ENCODE data around the gene TAS1R3. TPM values are rescaled to one million over a fixed set of nuclear protein-coding genes. Genes with fewer than 3 reads are reported as not detected.

TAS1R3 gene
- total RNA-seq, 1 donor from 2014 or later = 1.1 TPM

DNA sequence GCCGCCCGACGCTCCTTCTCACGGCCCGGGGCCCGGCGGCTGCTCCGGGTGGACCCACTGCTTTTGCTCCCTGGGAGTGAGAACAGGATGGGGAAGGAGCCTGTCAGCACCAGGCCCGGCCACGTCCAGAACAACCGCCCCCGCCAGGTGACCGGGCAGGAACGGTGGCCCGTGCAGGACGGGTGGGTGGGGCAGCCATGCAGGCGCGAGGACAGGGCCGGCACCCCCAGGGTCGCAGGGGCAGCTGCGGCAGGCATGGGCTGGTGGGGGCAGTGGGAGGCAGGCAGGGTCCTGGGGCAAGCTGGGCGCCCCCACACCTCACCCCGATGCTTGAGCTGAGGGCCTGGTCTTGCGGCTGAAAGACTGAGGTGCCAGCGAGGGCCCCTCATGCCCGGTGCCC, 5.4 kb downstream of the TAS1R3 start:
- TF ChIP-seq, protein P1, sequence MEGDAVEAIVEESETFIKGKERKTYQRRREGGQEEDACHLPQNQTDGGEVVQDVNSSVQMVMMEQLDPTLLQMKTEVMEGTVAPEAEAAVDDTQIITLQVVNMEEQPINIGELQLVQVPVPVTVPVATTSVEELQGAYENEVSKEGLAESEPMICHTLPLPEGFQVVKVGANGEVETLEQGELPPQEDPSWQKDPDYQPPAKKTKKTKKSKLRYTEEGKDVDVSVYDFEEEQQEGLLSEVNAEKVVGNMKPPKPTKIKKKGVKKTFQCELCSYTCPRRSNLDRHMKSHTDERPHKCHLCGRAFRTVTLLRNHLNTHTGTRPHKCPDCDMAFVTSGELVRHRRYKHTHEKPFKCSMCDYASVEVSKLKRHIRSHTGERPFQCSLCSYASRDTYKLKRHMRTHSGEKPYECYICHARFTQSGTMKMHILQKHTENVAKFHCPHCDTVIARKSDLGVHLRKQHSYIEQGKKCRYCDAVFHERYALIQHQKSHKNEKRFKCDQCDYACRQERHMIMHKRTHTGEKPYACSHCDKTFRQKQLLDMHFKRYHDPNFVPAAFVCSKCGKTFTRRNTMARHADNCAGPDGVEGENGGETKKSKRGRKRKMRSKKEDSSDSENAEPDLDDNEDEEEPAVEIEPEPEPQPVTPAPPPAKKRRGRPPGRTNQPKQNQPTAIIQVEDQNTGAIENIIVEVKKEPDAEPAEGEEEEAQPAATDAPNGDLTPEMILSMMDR (IDR thresholded peaks at IDR 0.05; ENCODE audit: unreplicated experiment) = no peak
- DNase-seq (ENCODE audit: low spot score, unreplicated experiment) = no peak
- Mint-ChIP-seq H3K4me3 (ENCODE audit: low read depth) (no peak overlapping the region), H3K4me1 (ENCODE audit: low read depth) (no peaks in the 10 kb centered on the region), H3K27ac (no peak overlapping the region), H3K27me3 (no peaks in the 10 kb centered on the region), H3K9me3 (ENCODE audit: low read depth) (no peaks in the 10 kb centered on the region), H3K36me3 (ENCODE audit: insufficient read depth) (peaks cover 9% of the 10 kb centered on the region)

GRCh38 chr1:1336931-1337792, 6.1 kb downstream of the TAS1R3 start:
- no peaks in the 10 kb centered on the region for H3K4me1 Mint-ChIP-seq (ENCODE audit: low read depth)
- no peak overlapping the region for H3K4me3 Mint-ChIP-seq (ENCODE audit: low read depth)
- no peaks in the 10 kb centered on the region for H3K9me3 Mint-ChIP-seq (ENCODE audit: low read depth)
- no peaks in the 10 kb centered on the region for H3K27me3 Mint-ChIP-seq
- DNase-seq (ENCODE audit: low spot score, unreplicated experiment) = no peak
- H3K27ac Mint-ChIP-seq = no peak overlapping the region
- peaks cover 9% of the 10 kb centered on the region for H3K36me3 Mint-ChIP-seq (ENCODE audit: insufficient read depth)
- TF ChIP-seq, protein P1 (IDR thresholded peaks at IDR 0.05; ENCODE audit: unreplicated experiment) = no peak

- H3K4me3 Mint-ChIP-seq (ENCODE audit: low read depth) = no peak overlapping the region
These were observed 6.7 kb downstream of the TAS1R3 start for GRCh38 chr1:1337793-1338147.

DNA sequence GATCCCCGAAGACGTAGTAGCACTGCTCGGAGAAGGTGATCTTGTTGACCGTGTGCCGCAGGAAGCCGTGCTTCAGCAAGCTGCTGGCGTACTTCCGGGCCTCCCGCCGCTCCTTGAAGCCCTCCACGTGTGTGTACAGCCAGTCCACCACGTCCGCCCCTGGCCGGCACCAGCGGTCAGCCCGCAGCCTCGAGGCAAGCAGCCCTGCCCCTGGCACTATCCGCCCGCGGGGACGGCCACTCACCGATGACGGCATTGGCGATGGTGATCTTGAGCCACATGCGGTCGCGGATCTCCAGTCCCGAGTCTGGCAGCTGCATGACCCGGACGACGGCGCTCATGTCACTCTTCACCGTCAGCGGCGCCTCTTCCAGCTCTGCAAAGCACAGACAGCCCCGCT, 7.2 kb downstream of the TAS1R3 start:
- DNase-seq (ENCODE audit: low spot score, unreplicated experiment) = no peak
- Mint-ChIP-seq H3K27ac (no peak overlapping the region), H3K4me3 (ENCODE audit: low read depth) (no peak overlapping the region), H3K4me1 (ENCODE audit: low read depth) (no peaks in the 10 kb centered on the region), H3K9me3 (ENCODE audit: low read depth) (no peaks in the 10 kb centered on the region), H3K36me3 (ENCODE audit: insufficient read depth) (peaks cover 9% of the 10 kb centered on the region), H3K27me3 (no peaks in the 10 kb centered on the region)
- TF ChIP-seq, protein P1 (IDR thresholded peaks at IDR 0.05; ENCODE audit: unreplicated experiment) = no peak

More at GRCh38 chr1:1337793-1338147, 6.7 kb downstream of the TAS1R3 start:
- Mint-ChIP-seq H3K27ac (no peak overlapping the region), H3K27me3 (no peaks in the 10 kb centered on the region), H3K36me3 (ENCODE audit: insufficient read depth) (peaks cover 9% of the 10 kb centered on the region), H3K4me1 (ENCODE audit: low read depth) (no peaks in the 10 kb centered on the region), H3K9me3 (ENCODE audit: low read depth) (no peaks in the 10 kb centered on the region)
- no peak for DNase-seq (ENCODE audit: low spot score, unreplicated experiment)
- TF ChIP-seq, protein P1 (IDR thresholded peaks at IDR 0.05; ENCODE audit: unreplicated experiment) = no peak

DNA sequence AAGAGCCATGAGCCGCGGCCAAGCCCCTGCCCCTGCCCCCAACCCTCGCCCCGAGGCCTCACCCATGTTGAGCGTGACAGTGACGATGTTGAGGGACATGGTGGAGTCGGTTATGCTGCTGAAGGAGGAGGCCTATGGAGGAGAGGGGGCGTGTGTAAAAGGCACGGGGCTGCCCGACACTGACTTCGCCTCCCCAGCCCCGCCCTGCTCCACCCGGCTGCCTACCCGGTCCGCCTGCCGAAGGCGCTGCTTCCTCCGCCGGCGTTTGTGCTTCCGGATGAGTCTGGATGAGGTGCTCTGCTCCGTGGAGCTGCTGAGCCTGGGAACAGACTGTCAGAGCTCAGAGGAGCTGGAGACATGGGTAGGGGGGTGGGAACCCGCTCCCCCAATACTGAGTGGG, 9.1 kb downstream of the TAS1R3 start:
- no peak for DNase-seq (ENCODE audit: low spot score, unreplicated experiment)
- Mint-ChIP-seq H3K4me3 (ENCODE audit: low read depth) (no peak overlapping the region), H3K27ac (no peak overlapping the region), H3K27me3 (no peaks in the 10 kb centered on the region), H3K4me1 (ENCODE audit: low read depth) (no peaks in the 10 kb centered on the region), H3K9me3 (ENCODE audit: low read depth) (no peaks in the 10 kb centered on the region), H3K36me3 (ENCODE audit: insufficient read depth) (peaks cover 9% of the 10 kb centered on the region)
- TF ChIP-seq, protein P1 (IDR thresholded peaks at IDR 0.05; ENCODE audit: unreplicated experiment) = no peak
